ENCODE measurements around the gene DENND4B. TPM values are rescaled to one million over a fixed set of nuclear protein-coding genes. Genes with fewer than 3 reads are reported as not detected.
"Not testable (repeated sequence)": the region's sequence is repeated elsewhere in the genome, so short reads cannot be mapped to it uniquely, and the experiment has no call there.

DENND4B gene
- 10 to 100 TPM; 90.2 to 91.4 TPM for total RNA-seq

GRCh38 chr1:153946622-153947241, at the start of gene DENND4B:
Gene DENND4B (minus strand): TSS chr1:153946718. CDS start chr1:153944374, 2,344 bp downstream.
- H3K27ac Mint-ChIP-seq = peak within 1 kb of the TSS; percentile 95
- peak; percentile 83 for DNase-seq
- H3K27me3 Mint-ChIP-seq = no peaks in the 10 kb centered on the region
- H3K4me1 Mint-ChIP-seq = peaks cover 27% of the 10 kb centered on the region
- H3K36me3 Mint-ChIP-seq = peaks cover 25% of the 10 kb centered on the region
- no peaks in the 10 kb centered on the region for H3K9me3 Mint-ChIP-seq
- H3K4me3 Mint-ChIP-seq = peak within 1 kb of the TSS; percentile 93

DNA sequence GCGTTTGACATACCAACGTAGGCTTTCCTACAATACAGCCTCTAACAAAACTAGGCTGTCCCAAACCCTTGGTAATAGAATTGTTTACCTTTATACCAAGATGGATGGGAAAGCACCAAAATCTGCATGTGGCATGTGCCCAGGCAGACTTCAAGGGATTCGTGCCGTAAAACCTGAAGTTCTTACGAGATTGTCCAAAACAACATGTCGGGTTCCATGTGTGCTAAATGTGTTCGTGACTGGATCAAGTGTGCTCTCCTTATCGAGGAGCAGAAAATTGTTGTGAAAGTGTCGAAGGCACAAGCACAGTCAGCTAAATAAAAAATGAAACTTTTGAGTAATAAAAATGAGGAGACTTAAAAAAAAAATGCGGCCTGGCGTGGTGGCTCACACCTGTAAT, 49.1 kb upstream of the DENND4B start:
- H3K9me3 Mint-ChIP-seq = peaks cover 7% of the 10 kb centered on the region
- peaks cover 13% of the 10 kb centered on the region for H3K4me1 Mint-ChIP-seq
- no peak for DNase-seq
- H3K27ac Mint-ChIP-seq = peak overlapping the region; percentile 19
- H3K4me3 Mint-ChIP-seq = no peak overlapping the region
- peaks cover 57% of the 10 kb centered on the region for H3K36me3 Mint-ChIP-seq
- peaks cover 2% of the 10 kb centered on the region for H3K27me3 Mint-ChIP-seq

- peaks cover 4% of the 10 kb centered on the region for H3K27me3 Mint-ChIP-seq
- H3K4me1 Mint-ChIP-seq = peaks cover 17% of the 10 kb centered on the region
- no peak overlapping the region for H3K4me3 Mint-ChIP-seq
- peaks cover 59% of the 10 kb centered on the region for H3K36me3 Mint-ChIP-seq
- no peak for DNase-seq
- peaks cover 7% of the 10 kb centered on the region for H3K9me3 Mint-ChIP-seq
- peak overlapping the region; percentile 19 for H3K27ac Mint-ChIP-seq
Measured at GRCh38 chr1:153995202-153995601, 48.7 kb upstream of the DENND4B start.

DNA sequence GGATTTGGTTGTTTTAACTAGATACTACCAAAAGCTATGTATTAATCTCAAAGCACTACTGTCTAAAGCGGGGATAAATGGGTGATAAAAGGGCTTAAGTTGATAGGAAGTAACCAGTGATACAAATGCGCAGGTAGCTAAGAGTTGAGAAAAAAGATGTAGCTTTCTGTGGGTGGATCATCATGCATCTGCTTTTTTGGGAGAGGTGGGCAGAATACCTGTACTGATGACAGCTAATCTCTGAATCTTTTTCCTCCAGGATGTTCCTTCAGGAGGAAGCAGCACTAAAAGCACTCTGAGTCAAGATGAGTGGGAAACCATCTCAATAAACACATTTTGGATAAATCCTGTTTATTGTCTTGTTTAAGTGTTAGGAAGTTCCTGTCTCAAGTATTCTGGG, 45.3 kb upstream of the DENND4B start:
- no peak for DNase-seq
- H3K4me1 Mint-ChIP-seq = peaks cover 27% of the 10 kb centered on the region
- H3K9me3 Mint-ChIP-seq = peaks cover 7% of the 10 kb centered on the region
- H3K36me3 Mint-ChIP-seq = peaks cover 59% of the 10 kb centered on the region
- peaks cover 4% of the 10 kb centered on the region for H3K27me3 Mint-ChIP-seq
- peak overlapping the region; percentile 99 for H3K27ac Mint-ChIP-seq
- H3K4me3 Mint-ChIP-seq = peak overlapping the region; percentile 97

GRCh38 chr1:153991151-153991630, 44.7 kb upstream of the DENND4B start:
- H3K4me3 Mint-ChIP-seq = peak overlapping the region; percentile 97
- H3K9me3 Mint-ChIP-seq = peaks cover 7% of the 10 kb centered on the region
- H3K4me1 Mint-ChIP-seq = peaks cover 31% of the 10 kb centered on the region
- DNase-seq = no peak
- peak overlapping the region; percentile 99 for H3K27ac Mint-ChIP-seq
- peaks cover 4% of the 10 kb centered on the region for H3K27me3 Mint-ChIP-seq
- H3K36me3 Mint-ChIP-seq = peaks cover 55% of the 10 kb centered on the region

- Mint-ChIP-seq H3K4me3 (peak within 1 kb of the TSS; percentile 97), H3K9me3 (peaks cover 5% of the 10 kb centered on the region), H3K36me3 (peaks cover 50% of the 10 kb centered on the region), H3K4me1 (peaks cover 34% of the 10 kb centered on the region), H3K27ac (peak within 1 kb of the TSS; percentile 99), H3K27me3 (peaks cover 4% of the 10 kb centered on the region)
- DNase-seq = peak; percentile 85
Measured at GRCh38 chr1:153990468-153991150, 44.1 kb upstream of the DENND4B start, which contains the start of gene RPS27. Gene RPS27 (plus strand): TSS chr1:153990762. CDS start chr1:153990797, 35 bp downstream.

DNA sequence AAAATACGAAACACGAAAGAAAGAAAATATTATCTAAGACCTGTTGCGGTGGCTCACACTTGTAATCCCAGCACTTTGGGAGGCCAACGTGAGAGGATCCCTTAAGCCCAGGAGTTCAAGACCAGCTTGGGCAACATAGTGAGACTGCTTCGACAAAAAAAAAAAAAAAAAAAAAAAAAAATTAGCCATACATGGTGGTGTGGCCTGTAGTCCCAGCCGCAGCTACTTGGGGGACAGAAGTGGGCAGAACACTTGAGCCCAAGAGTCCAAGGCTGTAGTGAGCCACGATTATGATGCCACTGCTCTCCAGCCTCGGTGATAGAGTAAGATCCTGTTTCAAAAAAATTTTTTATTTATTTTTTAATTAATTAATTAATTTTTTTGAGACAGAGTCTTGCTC, 41.1 kb upstream of the DENND4B start:
- Mint-ChIP-seq H3K36me3 (peaks cover 26% of the 10 kb centered on the region), H3K4me1 (peaks cover 44% of the 10 kb centered on the region), H3K9me3 (peaks cover under 1% of the 10 kb centered on the region), H3K27ac (peak overlapping the region; percentile 88), H3K4me3 (no peak overlapping the region), H3K27me3 (peaks cover 4% of the 10 kb centered on the region)
- no peak for DNase-seq

- H3K27ac Mint-ChIP-seq = peak within 1 kb of the TSS; percentile 96
- peaks cover 12% of the 10 kb centered on the region for H3K36me3 Mint-ChIP-seq
- DNase-seq = no peak
- peak within 1 kb of the TSS; percentile 92 for H3K4me3 Mint-ChIP-seq
- H3K9me3 Mint-ChIP-seq = no peaks in the 10 kb centered on the region
- H3K27me3 Mint-ChIP-seq = peaks cover 4% of the 10 kb centered on the region
- peaks cover 34% of the 10 kb centered on the region for H3K4me1 Mint-ChIP-seq
Measured at GRCh38 chr1:153985941-153986761, 39.6 kb upstream of the DENND4B start, which contains the start of gene RAB13. Gene RAB13 (minus strand): TSS chr1:153986339. CDS start chr1:153986236, 103 bp downstream.

- Mint-ChIP-seq H3K27ac (peak overlapping the region; percentile 96), H3K4me3 (peak overlapping the region; percentile 92), H3K36me3 (peaks cover 4% of the 10 kb centered on the region), H3K4me1 (peaks cover 32% of the 10 kb centered on the region), H3K27me3 (no peaks in the 10 kb centered on the region), H3K9me3 (no peaks in the 10 kb centered on the region)
- DNase-seq = peak; percentile 73
Measured at GRCh38 chr1:153985341-153985912, 38.9 kb upstream of the DENND4B start.

DNA sequence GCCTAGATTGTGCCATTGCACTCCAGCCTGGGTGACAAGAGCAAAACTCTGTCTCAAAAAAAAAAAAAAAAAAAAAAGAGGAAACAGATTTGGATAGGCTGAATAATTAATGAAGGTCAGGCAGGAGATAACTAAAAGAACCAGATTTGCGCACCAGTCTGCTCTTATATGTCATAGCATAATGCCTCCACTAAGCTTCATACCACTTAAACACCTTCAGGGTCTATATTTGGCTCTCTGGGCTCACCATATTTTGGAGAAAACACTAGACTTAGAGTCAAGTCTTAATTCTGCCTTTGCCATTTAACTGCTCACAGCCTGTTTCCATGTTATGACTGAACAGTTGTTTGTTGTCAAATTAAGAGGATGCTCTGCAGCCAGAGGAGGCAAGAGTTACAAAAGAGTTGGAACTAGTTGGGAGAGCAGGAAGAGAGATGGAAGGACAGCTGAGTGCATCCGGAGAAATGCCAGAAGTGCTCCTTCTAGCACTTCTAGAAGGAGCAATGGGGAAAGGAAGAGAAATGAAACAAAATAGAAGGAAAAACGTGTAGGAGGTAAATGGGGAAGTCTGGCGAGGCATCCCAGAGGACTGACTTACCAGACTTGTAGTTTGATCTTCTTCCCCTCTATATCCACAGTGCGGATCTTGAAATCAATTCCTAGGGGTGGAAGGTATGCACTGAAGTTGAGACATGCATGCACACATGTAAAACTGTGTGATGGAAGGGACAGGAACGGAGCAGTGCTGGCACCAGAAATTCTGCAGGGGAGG, 37.8 kb upstream of the DENND4B start:
- Mint-ChIP-seq H3K36me3 (peaks cover 6% of the 10 kb centered on the region), H3K9me3 (no peaks in the 10 kb centered on the region), H3K4me3 (peak overlapping the region; percentile 27), H3K27me3 (no peaks in the 10 kb centered on the region), H3K27ac (peak overlapping the region; percentile 65), H3K4me1 (peaks cover 26% of the 10 kb centered on the region)
- DNase-seq = no peak

GRCh38 chr1:153981735-153982134, 35.2 kb upstream of the DENND4B start:
- DNase-seq, H3K27me3 Mint-ChIP-seq, H3K9me3 Mint-ChIP-seq, H3K4me3 Mint-ChIP-seq, H3K27ac Mint-ChIP-seq: not testable (repeated sequence)
- Mint-ChIP-seq H3K36me3 (peaks cover 14% of the 10 kb centered on the region), H3K4me1 (peaks cover 34% of the 10 kb centered on the region)

- H3K4me3 Mint-ChIP-seq = peak overlapping the region; percentile 98
- not testable (repeated sequence) for H3K27me3 Mint-ChIP-seq, H3K9me3 Mint-ChIP-seq, DNase-seq
- peaks cover 31% of the 10 kb centered on the region for H3K4me1 Mint-ChIP-seq
- peaks cover 30% of the 10 kb centered on the region for H3K36me3 Mint-ChIP-seq
- peak overlapping the region; percentile 18 for H3K27ac Mint-ChIP-seq
Measured at GRCh38 chr1:153979091-153979490, 32.6 kb upstream of the DENND4B start.

GRCh38 chr1:153978274-153978909, 31.9 kb upstream of the DENND4B start:
- H3K27me3 Mint-ChIP-seq = no peaks in the 10 kb centered on the region
- DNase-seq = no peak
- H3K27ac Mint-ChIP-seq = peak overlapping the region; percentile 94
- no peaks in the 10 kb centered on the region for H3K9me3 Mint-ChIP-seq
- H3K36me3 Mint-ChIP-seq = peaks cover 30% of the 10 kb centered on the region
- peaks cover 33% of the 10 kb centered on the region for H3K4me1 Mint-ChIP-seq
- peak overlapping the region; percentile 98 for H3K4me3 Mint-ChIP-seq

All from activated naive CD8-positive, alpha-beta T cell treated with anti-CD3 and anti-CD28 coated beads for 36 hours (primary cell).